NB4 (cell line): ENCODE data around the gene GINS1.

Experiments used
- CTCF ChIP-seq: IDR thresholded peaks from one replicate; pipeline ENCODE4 v1.5.1; 2012; ENCODE audit warnings: low read depth, low read length
- MYC ChIP-seq: IDR thresholded peaks from 2 replicates; pipeline ENCODE4 v1.6.1; 2011; ENCODE audit warnings: low read depth, low read length
- POLR2A ChIP-seq: IDR thresholded peaks from 2 replicates; pipeline ENCODE4 v1.6.1; 2011; ENCODE audit warnings: mild to moderate bottlenecking; ENCODE audit not compliant: insufficient read length; ENCODE audit errors: extremely low read depth

- TF ChIP-seq CTCF, result no peak
- no peak for TF ChIP-seq POLR2A
- TF ChIP-seq MYC, result no peak
Observed at GRCh38 chr20:25402583-25402982, 4.9 kb upstream of the GINS1 start.
